Right lobe of liver (tissue), 4 donors: ENCODE data around the gene CUL1.

Experiments
- POLR2A ChIP-seq: fragments of 450-650 bp; IDR thresholded peaks from one replicate; pipeline ENCODE4 v1.6.1; 2017; ENCODE audit warnings: antibody characterized with exemption, mild to moderate bottlenecking
- TF ChIP-seq, protein P1 (sequence below), 4 donors: fragments of 200-600 bp in 3 of 4; fragments of 450-650 bp in 1 of 4; IDR thresholded peaks; one replicate each; pipeline versions ENCODE4 v1.5.1 to v1.8.0; 2016 to 2022; ENCODE audit warnings: antibody characterized with exemption in 4 of 4, mild to moderate bottlenecking in 2 of 4
- donor health status: DM: no; HTN: no; CAD: no.
- donor health status: DM: no; HTN: no; CAD: no.
- donor health status: DM: no; HTN: yes; CAD: no.

DNA sequence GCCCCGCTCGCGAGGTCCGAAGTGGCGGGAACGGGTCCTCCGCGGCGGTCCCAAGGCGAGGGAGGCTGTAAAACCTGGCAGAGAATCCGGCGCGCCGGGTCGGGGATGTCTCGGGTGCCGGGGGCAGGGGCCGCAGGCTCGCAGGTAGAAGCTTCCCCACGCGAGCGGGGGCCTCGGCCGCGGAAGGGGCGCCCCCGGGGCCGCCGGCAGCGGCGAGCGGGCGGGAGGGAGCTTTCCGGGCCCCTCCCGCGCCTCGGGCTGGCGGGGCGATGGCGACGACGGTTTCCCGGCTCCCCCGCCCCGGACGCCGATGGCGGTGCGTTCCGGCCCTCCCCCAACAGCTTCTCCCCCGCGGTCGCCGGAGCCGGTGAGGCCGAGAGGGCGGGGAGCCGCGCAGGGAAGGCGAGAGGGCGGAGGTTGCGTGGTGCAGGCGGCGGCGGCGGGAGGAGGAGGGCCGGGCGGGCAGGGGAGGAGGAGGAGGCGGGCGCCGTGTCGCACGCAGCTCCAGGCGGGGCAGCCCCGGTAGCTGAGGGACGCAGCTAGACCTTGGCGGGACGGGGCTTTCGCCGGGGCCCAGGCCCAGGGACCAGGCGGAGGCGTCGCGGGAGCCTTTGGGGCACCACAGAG is at the start of gene CUL1:
- TF ChIP-seq, protein P1, sequence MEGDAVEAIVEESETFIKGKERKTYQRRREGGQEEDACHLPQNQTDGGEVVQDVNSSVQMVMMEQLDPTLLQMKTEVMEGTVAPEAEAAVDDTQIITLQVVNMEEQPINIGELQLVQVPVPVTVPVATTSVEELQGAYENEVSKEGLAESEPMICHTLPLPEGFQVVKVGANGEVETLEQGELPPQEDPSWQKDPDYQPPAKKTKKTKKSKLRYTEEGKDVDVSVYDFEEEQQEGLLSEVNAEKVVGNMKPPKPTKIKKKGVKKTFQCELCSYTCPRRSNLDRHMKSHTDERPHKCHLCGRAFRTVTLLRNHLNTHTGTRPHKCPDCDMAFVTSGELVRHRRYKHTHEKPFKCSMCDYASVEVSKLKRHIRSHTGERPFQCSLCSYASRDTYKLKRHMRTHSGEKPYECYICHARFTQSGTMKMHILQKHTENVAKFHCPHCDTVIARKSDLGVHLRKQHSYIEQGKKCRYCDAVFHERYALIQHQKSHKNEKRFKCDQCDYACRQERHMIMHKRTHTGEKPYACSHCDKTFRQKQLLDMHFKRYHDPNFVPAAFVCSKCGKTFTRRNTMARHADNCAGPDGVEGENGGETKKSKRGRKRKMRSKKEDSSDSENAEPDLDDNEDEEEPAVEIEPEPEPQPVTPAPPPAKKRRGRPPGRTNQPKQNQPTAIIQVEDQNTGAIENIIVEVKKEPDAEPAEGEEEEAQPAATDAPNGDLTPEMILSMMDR (IDR thresholded peaks at IDR 0.05), result no peak
- peak; percentile 74 for TF ChIP-seq POLR2A
